SK-N-SH treated with all-trans-retinoic acid at 6 μM for 48 hours (cell line): ENCODE measurements around the gene FOXA2.

Experiments used
- ATAC-seq: fragments of 200-7000 bp; cut with Tn5 transposase; 3 replicates; pipeline ENCODE4 v1.9.1; 2020; ENCODE audit warnings: mild to moderate bottlenecking, moderate library complexity
- ARNTL ChIP-seq: fragments of 450-650 bp; formaldehyde crosslinking; IDR thresholded peaks from 2 replicates; pipeline ENCODE4 v1.5.0; 2020; ENCODE audit warnings: low read depth, mild to moderate bottlenecking, moderate library complexity, borderline replicate concordance
- BACH2 ChIP-seq: fragments of 250-450 bp; sonication (Bioruptor Pico); IDR thresholded peaks from 2 replicates; pipeline ENCODE4 v1.9.0; 2021; ENCODE audit warnings: mild to moderate bottlenecking, borderline replicate concordance
- CREB5 ChIP-seq: fragments of 250-450 bp; sonication (Bioruptor Pico); IDR thresholded peaks from 2 replicates; pipeline ENCODE4 v1.5.1; 2020; ENCODE audit warnings: low read depth, mild to moderate bottlenecking, moderate library complexity
- CSDC2 ChIP-seq: fragments of 250-450 bp; sonication (Bioruptor Pico); IDR thresholded peaks from 2 replicates; pipeline ENCODE4 v1.5.0; 2020; ENCODE audit warnings: mild to moderate bottlenecking, moderate library complexity
- CSRNP3 ChIP-seq: fragments of 250-450 bp; sonication (Bioruptor Pico); IDR thresholded peaks from 2 replicates; pipeline ENCODE4 v1.5.1; 2021; ENCODE audit warnings: mild to moderate bottlenecking, moderate library complexity
- ESRRG ChIP-seq: fragments of 250-450 bp; sonication (Bioruptor Pico); IDR thresholded peaks from 2 replicates; pipeline ENCODE4 v1.6.1; 2021; ENCODE audit warnings: mild to moderate bottlenecking
- GLIS3 ChIP-seq: fragments of 250-450 bp; sonication (Bioruptor Pico); IDR thresholded peaks from 2 replicates; pipeline ENCODE4 v1.5.0; 2020; ENCODE audit warnings: mild to moderate bottlenecking, moderate library complexity
- ISL1 ChIP-seq: fragments of 250-450 bp; sonication (Bioruptor Pico); IDR thresholded peaks from 2 replicates; pipeline ENCODE4 v2.1.2; 2022; ENCODE audit warnings: mild to moderate bottlenecking, moderate library complexity
- PATZ1 ChIP-seq: fragments of 250-450 bp; sonication (Bioruptor Pico); IDR thresholded peaks from 2 replicates; pipeline ENCODE4 v1.8.0; 2020; ENCODE audit warnings: mild to moderate bottlenecking, moderate library complexity, borderline replicate concordance
- POU6F1 ChIP-seq: fragments of 250-450 bp; sonication (Bioruptor Pico); IDR thresholded peaks from 2 replicates; pipeline ENCODE4 v1.8.0; 2021; ENCODE audit warnings: low read depth, mild to moderate bottlenecking, moderate library complexity, borderline replicate concordance
- PPARA ChIP-seq: fragments of 250-450 bp; sonication (Bioruptor Pico); IDR thresholded peaks from 2 replicates; pipeline ENCODE4 v1.5.0; 2020; ENCODE audit warnings: mild to moderate bottlenecking, borderline replicate concordance
- TCF4 ChIP-seq: fragments of 250-450 bp; sonication (Bioruptor Pico); IDR thresholded peaks from 2 replicates; pipeline ENCODE4 v1.8.0; 2021; ENCODE audit warnings: mild to moderate bottlenecking, moderate library complexity, borderline replicate concordance
- TOX ChIP-seq: fragments of 250-450 bp; sonication (Bioruptor Pico); IDR thresholded peaks from 2 replicates; pipeline ENCODE4 v1.8.0; 2021; ENCODE audit warnings: mild to moderate bottlenecking, moderate library complexity, borderline replicate concordance
- TSHZ2 ChIP-seq: fragments of 250-450 bp; sonication (Bioruptor Pico); IDR thresholded peaks from 2 replicates; pipeline ENCODE4 v1.5.0; 2020; ENCODE audit warnings: mild to moderate bottlenecking, moderate library complexity
- ZFP3 ChIP-seq: fragments of 250-450 bp; sonication (Bioruptor Pico); IDR thresholded peaks from 2 replicates; pipeline ENCODE4 v1.5.0; 2020; ENCODE audit warnings: mild to moderate bottlenecking, moderate library complexity
- ZFP30 ChIP-seq: fragments of 450-650 bp; formaldehyde crosslinking; IDR thresholded peaks from 2 replicates; pipeline ENCODE4 v1.5.0; 2022; ENCODE audit warnings: mild to moderate bottlenecking, moderate library complexity
- ZNF565 ChIP-seq: fragments of 450-650 bp; formaldehyde crosslinking; conservative IDR thresholded peaks from 2 replicates; pipeline ENCODE4 v1.5.0; 2020; ENCODE audit warnings: low read depth, mild to moderate bottlenecking, moderate library complexity
- ZNF70 ChIP-seq: fragments of 450-650 bp; formaldehyde crosslinking; IDR thresholded peaks from 2 replicates; pipeline ENCODE4 v1.5.0; 2020; ENCODE audit warnings: mild to moderate bottlenecking, moderate library complexity

The FOXA2 gene

GRCh38 chr20:22535483-22535882, 48.9 kb downstream of the FOXA2 start:
- TF ChIP-seq TSHZ2 (CRISPR knock-in tag) (no peak), BACH2 (CRISPR knock-in tag) (no peak), ZNF565 (no peak), CSRNP3 (CRISPR knock-in tag) (no peak), ISL1 (CRISPR knock-in tag) (no peak), TCF4 (CRISPR knock-in tag) (no peak), CREB5 (CRISPR knock-in tag) (no peak), ZFP30 (no peak), CSDC2 (CRISPR knock-in tag) (no peak), GLIS3 (CRISPR knock-in tag) (no peak), PATZ1 (CRISPR knock-in tag) (no peak), ARNTL (CRISPR knock-in tag) (no peak), PPARA (CRISPR knock-in tag) (no peak), POU6F1 (no peak)
- ATAC-seq: no peak

- TF ChIP-seq PPARA (CRISPR knock-in tag) (no peak), ZNF70 (no peak), POU6F1 (no peak), ESRRG (CRISPR knock-in tag) (no peak), ZFP3 (CRISPR knock-in tag) (no peak), ARNTL (CRISPR knock-in tag) (no peak), CREB5 (CRISPR knock-in tag) (no peak), TCF4 (CRISPR knock-in tag) (no peak), ZNF565 (no peak), TOX (CRISPR knock-in tag) (no peak), ISL1 (CRISPR knock-in tag) (no peak)
- ATAC-seq: no peak
These were observed 50.3 kb downstream of the FOXA2 start for GRCh38 chr20:22533823-22534751.
